Activated naive CD4-positive, alpha-beta T cell treated with anti-CD3 and anti-CD28 coated beads, Interleukin-2, amount 50 U/mL, for 24 hours (primary cell): ENCODE results near the gene DYNC1I1.
A peak's percentile ranks its signal among the peaks of the same experiment; 100 is the strongest.

Experiments used
- H3K27ac Mint-ChIP-seq: one replicate; pipeline ENCODE4 v1.8.0; 2021; ENCODE audit warnings: mild to moderate bottlenecking, mixed read lengths
- H3K27me3 Mint-ChIP-seq: one replicate; pipeline ENCODE4 v1.8.0; 2021; ENCODE audit warnings: mixed read lengths
- H3K36me3 Mint-ChIP-seq: one replicate; pipeline ENCODE4 v1.8.0; 2021; ENCODE audit warnings: mixed read lengths
- H3K4me1 Mint-ChIP-seq: one replicate; pipeline ENCODE4 v1.8.0; 2021; ENCODE audit warnings: mixed read lengths
- H3K4me3 Mint-ChIP-seq: one replicate; pipeline ENCODE4 v1.8.0; 2021; ENCODE audit warnings: mild to moderate bottlenecking, mixed read lengths
- H3K9me3 Mint-ChIP-seq: one replicate; pipeline ENCODE4 v1.8.0; 2021; ENCODE audit warnings: mixed read lengths

The DYNC1I1 gene

GRCh38 chr7:95871075-95871848 is 98.9 kb downstream of the DYNC1I1 start:
- Mint-ChIP-seq H3K27me3 (peaks cover 17% of the 10 kb centered on the region), H3K9me3 (no peaks in the 10 kb centered on the region), H3K36me3 (no peaks in the 10 kb centered on the region), H3K4me1 (no peaks in the 10 kb centered on the region), H3K4me3 (no peak overlapping the region), H3K27ac (no peak overlapping the region)

- Mint-ChIP-seq H3K36me3 (no peaks in the 10 kb centered on the region), H3K27ac (no peak overlapping the region), H3K4me3 (no peak overlapping the region), H3K9me3 (no peaks in the 10 kb centered on the region), H3K4me1 (no peaks in the 10 kb centered on the region), H3K27me3 (peaks cover 18% of the 10 kb centered on the region)
These were observed 99.5 kb downstream of the DYNC1I1 start for GRCh38 chr7:95871896-95872295.

- Mint-ChIP-seq H3K27me3 (peaks cover 18% of the 10 kb centered on the region), H3K36me3 (no peaks in the 10 kb centered on the region), H3K4me3 (no peak overlapping the region), H3K9me3 (no peaks in the 10 kb centered on the region), H3K27ac (no peak overlapping the region), H3K4me1 (no peaks in the 10 kb centered on the region)
These were observed 101.8 kb downstream of the DYNC1I1 start for GRCh38 chr7:95874129-95874528.

- H3K27ac Mint-ChIP-seq = no peak overlapping the region
- H3K9me3 Mint-ChIP-seq = no peaks in the 10 kb centered on the region
- H3K4me1 Mint-ChIP-seq = no peaks in the 10 kb centered on the region
- H3K4me3 Mint-ChIP-seq = no peak overlapping the region
- no peaks in the 10 kb centered on the region for H3K36me3 Mint-ChIP-seq
- peaks cover 18% of the 10 kb centered on the region for H3K27me3 Mint-ChIP-seq
These were observed 102.3 kb downstream of the DYNC1I1 start for GRCh38 chr7:95874541-95875265.

GRCh38 chr7:95875519-95875918 is 103.2 kb downstream of the DYNC1I1 start:
- Mint-ChIP-seq H3K4me3 (no peak overlapping the region), H3K27ac (no peak overlapping the region), H3K9me3 (no peaks in the 10 kb centered on the region), H3K36me3 (no peaks in the 10 kb centered on the region), H3K27me3 (peaks cover 16% of the 10 kb centered on the region), H3K4me1 (no peaks in the 10 kb centered on the region)

- Mint-ChIP-seq H3K27ac (no peak overlapping the region), H3K36me3 (no peaks in the 10 kb centered on the region), H3K4me3 (no peak overlapping the region), H3K9me3 (peaks cover 4% of the 10 kb centered on the region), H3K4me1 (no peaks in the 10 kb centered on the region), H3K27me3 (peaks cover 15% of the 10 kb centered on the region)
These were observed 106.3 kb downstream of the DYNC1I1 start for GRCh38 chr7:95878677-95879076.

- peaks cover 4% of the 10 kb centered on the region for H3K9me3 Mint-ChIP-seq
- no peaks in the 10 kb centered on the region for H3K4me1 Mint-ChIP-seq
- H3K27me3 Mint-ChIP-seq = peaks cover 3% of the 10 kb centered on the region
- H3K4me3 Mint-ChIP-seq = no peak overlapping the region
- H3K36me3 Mint-ChIP-seq = no peaks in the 10 kb centered on the region
- no peak overlapping the region for H3K27ac Mint-ChIP-seq
These were observed 109.2 kb downstream of the DYNC1I1 start for GRCh38 chr7:95881597-95881996.

- no peaks in the 10 kb centered on the region for H3K36me3 Mint-ChIP-seq
- H3K4me1 Mint-ChIP-seq = no peaks in the 10 kb centered on the region
These were observed 110.9 kb downstream of the DYNC1I1 start for GRCh38 chr7:95883217-95883616.

GRCh38 chr7:95886501-95887090 is 114.2 kb downstream of the DYNC1I1 start:
- Mint-ChIP-seq H3K4me1 (no peaks in the 10 kb centered on the region), H3K36me3 (no peaks in the 10 kb centered on the region), H3K27me3 (peaks cover 7% of the 10 kb centered on the region), H3K9me3 (peaks cover 4% of the 10 kb centered on the region), H3K4me3 (no peak overlapping the region), H3K27ac (peak overlapping the region; percentile 24)

More at GRCh38 chr7:95883217-95883616, 110.9 kb downstream of the DYNC1I1 start:
- H3K9me3 Mint-ChIP-seq = peaks cover 4% of the 10 kb centered on the region
- no peak overlapping the region for H3K4me3 Mint-ChIP-seq
- H3K27me3 Mint-ChIP-seq = peaks cover 7% of the 10 kb centered on the region
- H3K27ac Mint-ChIP-seq = no peak overlapping the region

- no peak overlapping the region for H3K4me3 Mint-ChIP-seq
- H3K36me3 Mint-ChIP-seq = no peaks in the 10 kb centered on the region
- H3K27ac Mint-ChIP-seq = no peak overlapping the region
- H3K27me3 Mint-ChIP-seq = peaks cover 5% of the 10 kb centered on the region
- no peaks in the 10 kb centered on the region for H3K9me3 Mint-ChIP-seq
- H3K4me1 Mint-ChIP-seq = no peaks in the 10 kb centered on the region
These were observed 121.1 kb downstream of the DYNC1I1 start for GRCh38 chr7:95893484-95893883.

- Mint-ChIP-seq H3K36me3 (no peaks in the 10 kb centered on the region), H3K4me3 (no peak overlapping the region), H3K27ac (no peak overlapping the region), H3K4me1 (no peaks in the 10 kb centered on the region), H3K9me3 (no peaks in the 10 kb centered on the region), H3K27me3 (peaks cover 5% of the 10 kb centered on the region)
These were observed 125.3 kb downstream of the DYNC1I1 start for GRCh38 chr7:95897557-95898251.

- Mint-ChIP-seq H3K4me1 (no peaks in the 10 kb centered on the region), H3K4me3 (no peak overlapping the region), H3K27me3 (peaks cover 5% of the 10 kb centered on the region), H3K36me3 (no peaks in the 10 kb centered on the region), H3K27ac (no peak overlapping the region), H3K9me3 (no peaks in the 10 kb centered on the region)
These were observed 127.7 kb downstream of the DYNC1I1 start for GRCh38 chr7:95899919-95900513.

GRCh38 chr7:95901006-95901405 is 128.7 kb downstream of the DYNC1I1 start:
- Mint-ChIP-seq H3K36me3 (no peaks in the 10 kb centered on the region), H3K4me3 (no peak overlapping the region), H3K9me3 (no peaks in the 10 kb centered on the region), H3K4me1 (no peaks in the 10 kb centered on the region), H3K27me3 (peaks cover 5% of the 10 kb centered on the region), H3K27ac (no peak overlapping the region)

- Mint-ChIP-seq H3K36me3 (no peaks in the 10 kb centered on the region), H3K9me3 (no peaks in the 10 kb centered on the region), H3K4me3 (no peak overlapping the region), H3K4me1 (no peaks in the 10 kb centered on the region), H3K27me3 (peaks cover 7% of the 10 kb centered on the region), H3K27ac (no peak overlapping the region)
These were observed 131.7 kb downstream of the DYNC1I1 start for GRCh38 chr7:95904099-95904498.

GRCh38 chr7:95905167-95905566 is 132.8 kb downstream of the DYNC1I1 start:
- H3K27me3 Mint-ChIP-seq = peaks cover 7% of the 10 kb centered on the region
- H3K36me3 Mint-ChIP-seq = no peaks in the 10 kb centered on the region
- H3K27ac Mint-ChIP-seq = no peak overlapping the region
- no peaks in the 10 kb centered on the region for H3K4me1 Mint-ChIP-seq
- no peaks in the 10 kb centered on the region for H3K9me3 Mint-ChIP-seq
- H3K4me3 Mint-ChIP-seq = no peak overlapping the region
